Posterior cingulate gyrus (tissue), 11 donors: ENCODE measurements around the gene APBB1IP.

Source experiments
- DNase-seq, 10 donors: peaks; one replicate each; pipeline versions ENCODE4 v3.0.0 to v3.0.0-alpha.2; 2020 to 2021; ENCODE audit warnings: mixed read lengths in 3 of 10
- intact Hi-C: fragments of 100-400 bp; cut with DNase I; formaldehyde crosslinking; loops from one replicate; pipeline ENCODE4 v1.15.1; 2023

APBB1IP gene

GRCh38 chr10:26505491-26505890 lies 67.3 kb downstream of the APBB1IP start:
- no peak for DNase-seq
- intact Hi-C loops = no loop called here

- intact Hi-C loops = no loop called here
- no peak for DNase-seq
These were observed 68.6 kb downstream of the APBB1IP start for GRCh38 chr10:26506736-26507135.

- intact Hi-C loops = no loop called here
- DNase-seq = no peak
These were observed 69.3 kb downstream of the APBB1IP start for GRCh38 chr10:26507441-26507840.

DNA sequence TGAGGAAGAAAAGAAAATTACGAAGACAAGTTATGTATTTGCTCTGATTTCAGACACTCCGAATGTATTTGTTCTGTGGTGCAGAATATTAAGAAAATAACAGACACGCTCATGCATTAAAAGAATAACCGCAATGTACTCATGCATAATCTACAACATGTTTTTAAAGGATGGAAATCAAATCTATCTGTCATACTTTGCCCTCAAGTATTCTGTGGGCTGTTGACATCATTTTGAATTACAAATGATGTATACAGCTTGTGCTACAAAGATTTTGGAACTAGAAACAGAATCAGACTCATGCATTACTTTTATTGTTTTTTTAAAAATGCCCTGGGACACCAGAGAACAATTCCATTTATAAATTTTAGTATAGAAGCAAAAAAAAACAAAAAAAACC lies 69.9 kb downstream of the APBB1IP start:
- DNase-seq = no peak
- intact Hi-C loops = no loop called here

DNA sequence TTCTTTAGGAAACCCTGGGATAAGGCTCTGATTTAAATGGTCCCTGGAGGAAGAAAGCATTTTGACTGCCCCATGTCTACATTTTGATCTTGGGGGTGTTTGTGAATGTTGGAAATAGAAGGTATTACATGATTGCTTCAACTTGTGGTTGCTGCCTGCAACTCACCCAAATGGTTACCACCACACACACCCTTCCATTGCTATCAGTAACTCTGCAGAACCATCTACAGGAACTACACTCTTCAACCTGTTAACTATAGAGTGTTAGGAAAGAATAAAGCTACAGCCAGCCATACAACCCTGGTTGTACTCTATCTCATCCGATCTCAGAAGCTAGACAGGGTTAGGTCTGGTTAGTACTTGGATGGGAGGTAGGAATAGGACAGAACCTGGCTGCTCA lies 71.2 kb downstream of the APBB1IP start:
- intact Hi-C loops = no loop called here
- DNase-seq = no peak

DNA sequence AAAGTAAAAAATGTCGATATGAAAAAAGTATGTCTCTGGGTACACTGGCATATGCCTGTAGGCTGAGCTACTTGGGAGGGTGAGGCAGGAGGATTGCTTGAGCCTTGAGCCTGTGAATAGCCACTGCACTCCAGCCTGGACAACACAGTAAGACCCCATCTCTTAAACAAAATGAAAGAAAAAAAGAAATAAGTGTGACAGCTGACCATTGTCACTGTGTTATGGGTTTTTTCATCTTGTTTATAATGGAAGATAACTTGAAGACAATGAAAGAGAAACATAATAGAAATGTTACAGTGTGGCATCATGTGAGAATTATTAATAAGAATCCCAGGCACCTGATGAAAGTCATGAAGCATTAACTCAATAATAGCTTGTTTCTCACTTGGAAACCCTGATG lies 75.0 kb downstream of the APBB1IP start:
- intact Hi-C loops = no loop called here

DNA sequence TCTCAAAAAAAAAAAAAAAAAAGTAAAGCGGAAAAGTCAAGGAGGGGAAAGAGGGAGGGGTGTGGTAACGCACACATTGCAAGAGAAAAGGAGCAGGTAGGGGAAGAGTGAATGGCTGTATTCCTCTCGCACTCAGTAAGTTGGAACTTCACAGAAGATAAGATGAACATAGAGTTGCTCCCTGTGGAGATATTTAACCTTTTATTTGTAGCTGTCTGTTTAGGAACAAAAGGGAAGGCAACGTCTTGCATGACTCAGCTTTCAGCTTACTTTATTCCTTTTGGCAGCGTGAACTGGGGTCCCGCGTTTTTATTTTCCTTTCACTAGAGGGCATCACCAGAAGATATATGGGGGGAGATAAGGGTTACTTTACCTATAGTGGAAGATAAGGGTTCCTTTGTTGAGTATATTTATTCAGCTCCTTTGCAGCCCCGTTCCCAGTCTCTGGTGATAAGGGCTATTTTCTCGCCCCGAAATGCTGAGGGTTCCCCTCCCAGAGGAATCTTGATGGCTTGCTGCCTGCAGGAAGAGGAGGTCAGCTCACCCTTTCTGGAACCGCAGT lies 78.5 kb downstream of the APBB1IP start:
- intact Hi-C loops = no loop called here
- no peak for DNase-seq

More for the DNA sequence above, 75.0 kb downstream of the APBB1IP start:
- no peak for DNase-seq

- intact Hi-C loops = no loop called here
- no peak for DNase-seq
These were observed 79.2 kb downstream of the APBB1IP start for GRCh38 chr10:26517141-26517867.

GRCh38 chr10:26519803-26520202 lies 81.7 kb downstream of the APBB1IP start:
- intact Hi-C loops = no loop called here
- DNase-seq = no peak

DNA sequence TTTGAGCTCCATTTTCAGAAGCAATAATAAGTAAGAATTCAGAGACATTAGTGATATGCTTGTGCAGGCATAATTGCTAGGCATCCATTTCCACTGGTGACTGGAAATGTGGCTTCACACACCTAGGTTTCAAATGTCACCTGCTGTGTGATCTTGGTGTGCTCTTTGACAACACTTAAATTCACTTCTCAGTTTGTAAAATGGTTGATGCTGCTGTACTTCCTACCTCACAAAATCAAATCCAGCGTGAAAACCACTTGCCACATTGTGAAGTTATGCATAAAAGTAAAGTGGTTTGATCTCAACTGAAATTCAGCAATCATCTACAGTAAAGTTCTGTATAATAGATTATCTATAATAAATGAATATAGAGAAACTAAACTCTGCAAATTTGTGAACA lies 82.4 kb downstream of the APBB1IP start:
- no peak for DNase-seq
- intact Hi-C loops = no loop called here

DNA sequence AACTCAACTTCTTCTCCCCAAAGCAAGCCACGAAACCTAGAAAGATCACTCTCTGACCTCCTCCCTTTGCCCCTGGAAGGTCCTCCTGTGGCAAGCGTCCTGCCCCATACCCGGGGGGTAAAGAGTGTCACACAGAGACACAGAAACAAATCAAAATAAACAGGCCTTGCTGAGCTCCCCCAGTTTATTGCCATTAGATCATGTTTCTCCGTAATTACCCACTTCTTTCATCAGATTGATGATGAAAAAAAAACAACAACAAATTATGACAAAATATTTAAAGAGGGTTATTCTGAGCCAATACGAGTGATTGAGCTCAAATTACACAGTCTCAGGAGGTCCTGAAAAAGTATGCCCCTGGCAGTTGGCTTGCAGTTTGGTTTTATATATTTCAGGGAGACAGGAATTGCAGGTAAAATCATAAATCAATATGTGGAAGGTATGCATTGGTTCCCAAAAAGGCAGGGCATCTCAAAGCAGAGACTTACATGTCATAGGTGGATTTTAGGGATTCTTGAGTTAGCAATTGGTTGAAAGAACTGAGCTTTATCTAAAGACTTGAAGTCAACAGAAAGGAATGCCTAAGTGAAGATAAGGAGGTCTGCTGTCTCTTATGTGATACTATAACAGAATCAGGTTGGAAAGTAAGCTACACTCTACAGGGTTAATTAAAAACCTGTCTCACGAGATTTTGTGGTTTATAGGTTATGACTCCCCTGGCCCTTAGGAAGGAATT lies 86.2 kb downstream of the APBB1IP start:
- DNase-seq = no peak
- intact Hi-C loops = no loop called here

DNA sequence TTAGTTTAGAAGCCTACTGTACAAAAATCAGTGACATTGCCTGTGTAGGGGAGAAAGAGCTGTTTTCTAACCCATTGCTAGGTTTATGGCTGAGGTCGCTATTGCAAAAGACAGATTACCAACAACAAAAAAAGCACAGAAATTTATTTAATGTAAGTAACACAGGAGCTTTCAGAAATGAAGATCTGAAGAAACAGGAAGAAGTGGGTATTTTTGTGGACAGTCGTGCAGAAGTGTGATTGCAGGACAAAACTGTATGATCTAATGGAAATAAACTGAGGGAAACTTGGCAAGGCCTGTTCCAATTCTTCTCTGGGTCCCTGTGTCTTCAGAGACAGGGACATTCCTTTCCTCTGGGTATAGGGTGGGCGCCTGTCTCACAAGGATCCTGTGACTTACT lies 87.4 kb downstream of the APBB1IP start:
- intact Hi-C loops = no loop called here
- no peak for DNase-seq

DNA sequence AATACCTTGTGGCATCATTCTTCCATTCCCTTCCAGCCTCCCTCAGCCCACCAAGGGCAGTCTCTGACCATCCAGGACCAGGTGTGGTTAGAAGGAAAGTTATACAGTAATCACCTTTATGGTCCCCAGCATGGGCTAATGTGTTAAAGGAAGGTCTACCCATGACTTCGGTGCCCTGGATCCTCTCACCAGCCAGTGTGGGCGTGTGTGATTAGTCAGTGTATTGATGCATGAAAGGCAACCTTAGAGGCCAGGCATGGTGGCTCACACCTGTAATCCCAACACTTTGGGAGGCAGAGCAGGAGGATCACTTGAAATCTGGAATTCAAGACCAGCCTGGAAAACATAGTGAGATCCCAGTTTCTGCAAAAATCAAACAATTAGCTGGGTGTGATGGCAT lies 88.9 kb downstream of the APBB1IP start:
- intact Hi-C loops = no loop called here
- DNase-seq = no peak

DNA sequence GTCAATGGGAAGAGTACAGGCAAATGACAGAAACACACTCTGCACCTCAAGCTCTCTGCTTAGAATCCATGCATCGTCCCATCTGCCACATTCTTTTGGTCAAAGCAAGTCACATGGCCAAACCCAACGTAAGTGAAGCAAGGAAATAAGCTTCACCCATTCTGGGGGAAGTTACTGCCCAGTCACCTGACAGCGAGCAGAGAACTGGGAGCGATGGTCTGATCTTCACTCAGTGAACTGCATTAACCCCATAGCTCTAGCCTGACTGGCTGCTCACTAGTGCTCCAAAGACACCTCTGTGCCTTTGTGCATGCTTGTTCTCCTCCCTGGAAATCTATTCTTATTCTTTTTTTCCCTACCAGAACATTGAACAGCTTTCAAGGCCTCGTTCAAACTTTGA lies 89.9 kb downstream of the APBB1IP start:
- intact Hi-C loops = no loop called here
- DNase-seq = no peak

- no peak for DNase-seq
- intact Hi-C loops = no loop called here
These were observed 90.7 kb downstream of the APBB1IP start for GRCh38 chr10:26528715-26529393.

DNA sequence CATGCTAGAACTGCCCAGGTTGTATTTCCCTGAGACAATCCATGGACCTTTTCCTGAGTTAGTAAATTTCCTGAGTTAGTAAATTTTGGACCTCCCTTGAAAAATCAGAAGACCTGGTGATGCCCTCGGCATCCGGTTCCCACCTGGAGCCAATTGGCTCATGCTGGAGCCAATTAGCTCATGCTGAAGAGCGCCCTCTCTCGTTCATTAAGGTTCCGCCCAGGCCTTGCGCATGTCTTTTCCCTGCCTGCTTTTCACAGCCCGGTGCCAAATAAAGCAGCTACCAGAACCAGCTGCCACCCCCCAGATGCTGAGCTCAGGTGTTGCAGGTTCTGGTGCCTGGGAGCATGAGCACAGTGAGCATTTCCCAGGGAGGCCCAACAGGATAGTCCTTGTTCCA lies 96.2 kb downstream of the APBB1IP start:
- intact Hi-C loops = no loop called here
- no peak for DNase-seq

DNA sequence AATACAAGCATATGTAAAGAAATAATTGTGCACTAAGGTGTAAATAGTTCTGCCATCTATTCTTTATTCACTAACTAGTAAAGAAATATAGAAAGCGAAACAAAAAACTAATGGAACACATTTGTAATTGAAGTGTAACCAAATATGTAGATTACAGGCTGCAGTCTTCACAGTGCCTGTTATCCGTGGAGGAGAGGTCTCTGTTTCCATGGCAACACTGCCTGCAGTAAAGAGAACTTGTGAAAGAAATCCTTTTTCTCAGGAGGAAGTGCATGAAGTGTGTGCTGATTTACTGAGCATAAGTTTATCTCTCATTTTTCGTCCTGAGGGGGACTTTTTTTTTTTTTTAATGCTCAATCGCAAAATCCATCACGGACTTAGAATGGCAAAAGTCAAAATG lies 102.5 kb downstream of the APBB1IP start:
- DNase-seq = no peak
- intact Hi-C loops = no loop called here

GRCh38 chr10:26543567-26544306 lies 105.6 kb downstream of the APBB1IP start:
- intact Hi-C loops = no loop called here
- no peak for DNase-seq

DNA sequence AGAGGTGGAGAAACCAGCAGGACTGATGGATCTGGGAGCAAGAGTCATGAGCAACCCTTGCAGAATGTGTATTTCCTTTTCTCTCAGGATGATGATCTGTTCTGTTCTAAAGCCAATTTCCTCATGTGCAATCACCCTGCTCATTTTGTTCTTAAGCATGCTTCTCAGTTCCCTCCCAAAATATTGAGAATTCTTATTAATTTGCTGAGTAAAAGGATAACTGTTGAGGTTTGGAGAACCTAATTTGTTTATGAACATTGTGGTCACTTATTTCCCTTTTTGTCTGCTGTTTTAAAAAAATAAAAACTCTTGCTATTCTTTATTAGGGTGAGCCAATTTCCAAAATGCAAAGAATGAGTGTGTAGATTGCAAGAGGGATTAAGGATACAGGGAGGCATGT lies 106.8 kb downstream of the APBB1IP start:
- intact Hi-C loops = no loop called here
- no peak for DNase-seq

GRCh38 chr10:26550774-26551526 lies 112.8 kb downstream of the APBB1IP start:
- no peak for DNase-seq
- intact Hi-C loops = no loop called here
